Measurements from ENCODE around the gene ATF6. TPM values are rescaled to one million over a fixed set of nuclear protein-coding genes. Genes with fewer than 3 reads are reported as not detected.

ATF6 gene
- polyA plus RNA-seq, 2 of the 4 experiments (the other 2 are of a cell fraction) = 8.6 to 28.0 TPM

GRCh38 chr1:161956930-161957329 is 190.8 kb downstream of the ATF6 start:
- ChIA-PET CTCF (interaction anchor here (1.0 kb wide), 1 partner anchor 18 kb away, joined by 3 read pairs; no protein-coding TSS in a partner anchor), POLR2A (no interaction called here)
- TF ChIP-seq HEYL (CRISPR knock-in tag; IDR thresholded peaks at IDR 0.05) = no peak
- no peak for TF ChIP-seq CEBPB (IDR thresholded peaks at IDR 0.05)
- no peak for TF ChIP-seq USF2 (IDR thresholded peaks at IDR 0.05)
- TF ChIP-seq POLR2AphosphoS2 (conservative IDR thresholded peaks at IDR 0.05; ENCODE audit: low read length) = no peak
- no peak for ATAC-seq
- FAIRE-seq = no peak
- no peak overlapping the region for H3K27ac ChIP-seq
- H3K4me3 ChIP-seq = no peak overlapping the region
- DNase-seq (ENCODE audit: low read depth in 1 of 2, low spot score in 1 of 2) = no peak
- 74% methylated on average over 3 of the region's 3 CpGs for WGBS (ENCODE audit: missing lambda C conversion rate)
- H3K4me1 ChIP-seq = peaks cover 14% of the 10 kb centered on the region
- no peak overlapping the region for H3K4me2 ChIP-seq
- H3K9me3 ChIP-seq = no peaks in the 10 kb centered on the region

GRCh38 chr1:161958425-161958824 is 192.3 kb downstream of the ATF6 start:
- Histone ChIP-seq H3K4me2 (no peak overlapping the region), H3K9me3 (no peaks in the 10 kb centered on the region), H3K27ac (no peak overlapping the region), H3K4me1 (peaks cover 23% of the 10 kb centered on the region), H3K4me3 (no peak overlapping the region)
- CTCF ChIA-PET = interaction anchor here (0.7 to 2.9 kb wide), 2 partner anchors 15 to 166 kb away, joined by 3 to 9 read pairs; no protein-coding TSS in a partner anchor
- TF ChIP-seq ESRRA (IDR thresholded peaks at IDR 0.05; ENCODE audit: borderline replicate concordance, low read length) (no peak), MAZ (IDR thresholded peaks at IDR 0.05; ENCODE audit: borderline replicate concordance, low read depth, low read length) (no peak), RAD21 (conservative IDR thresholded peaks at IDR 0.05 in 1 of 2, IDR thresholded peaks at IDR 0.05 in 1 of 2) (no peak), HMGXB4 (CRISPR knock-in tag; IDR thresholded peaks at IDR 0.05; ENCODE audit: borderline replicate concordance) (no peak), POLR2A (IDR thresholded peaks at IDR 0.05; ENCODE audit: low read length) (no peak), ZFP36 (IDR thresholded peaks at IDR 0.05; ENCODE audit: borderline replicate concordance, partially characterized antibody) (no peak), BCL3 (IDR thresholded peaks at IDR 0.05) (no peak), FOSB (CRISPR knock-in tag; IDR thresholded peaks at IDR 0.05) (no peak)
- ATAC-seq (no peak), FAIRE-seq (no peak), DNase-seq (ENCODE audit: low read depth in 1 of 2, low spot score in 1 of 2) (no peak)
- WGBS (ENCODE audit: missing lambda C conversion rate) = 73% methylated on average over 7 of the region's 7 CpGs
- POLR2A ChIA-PET = no interaction called here

- H3K4me3 ChIP-seq = no peak overlapping the region
- POLR2A ChIA-PET = no interaction called here
- TF ChIP-seq PHF8 (IDR thresholded peaks at IDR 0.05; ENCODE audit: borderline replicate concordance, low read depth) (no peak), HEYL (CRISPR knock-in tag; IDR thresholded peaks at IDR 0.05) (no peak), JUNB (IDR thresholded peaks at IDR 0.05) (no peak), HOXB13 (CRISPR knock-in tag; IDR thresholded peaks at IDR 0.05; ENCODE audit: low read depth) (no peak), ESRRA (IDR thresholded peaks at IDR 0.05; ENCODE audit: borderline replicate concordance, low read length) (no peak), PBX3 (IDR thresholded peaks at IDR 0.05) (no peak), HES2 (IDR thresholded peaks at IDR 0.05) (no peak)
- H3K27ac ChIP-seq = peak overlapping the region in 1 of 2 experiments; percentile 61; a peak in 2 of 6 replicates
- no peak for FAIRE-seq
- WGBS (ENCODE audit: missing lambda C conversion rate) = 56% methylated on average over 8 of the region's 8 CpGs
- peaks cover 13% of the 10 kb centered on the region for H3K4me1 ChIP-seq
- CTCF ChIA-PET = interaction anchor here (0.8 to 1.3 kb wide), 2 partner anchors 55 to 94 kb away, joined by 3 to 5 read pairs; no protein-coding TSS in a partner anchor
- H3K9me3 ChIP-seq = no peaks in the 10 kb centered on the region
- peak in 1 of 2 experiments; percentile 50; a peak in 1 of 6 replicates for ATAC-seq
- peak overlapping the region; percentile 57 for H3K4me2 ChIP-seq
- no peak for DNase-seq (ENCODE audit: low read depth in 1 of 2, low spot score in 1 of 2)
Measured at GRCh38 chr1:161962091-161962887, 196.2 kb downstream of the ATF6 start.
